HUES48 (cell line): ENCODE results near the gene LYRM2.
A peak's percentile ranks its signal among the peaks of the same experiment; 100 is the strongest.

ENCODE experiments used
- H3K27ac ChIP-seq: one replicate; pipeline ENCODE4 v1.7.0; 2013; ENCODE audit warnings: low read depth, low read length, inconsistent platforms
- H3K27me3 ChIP-seq: 2 replicates; pipeline ENCODE4 v1.6.1; 2013; ENCODE audit warnings: mild to moderate bottlenecking, low read length; ENCODE audit not compliant: control insufficient read depth, insufficient read depth
- H3K36me3 ChIP-seq: 2 replicates; pipeline ENCODE4 v1.6.1; 2013; ENCODE audit warnings: low read length; ENCODE audit not compliant: control insufficient read depth, insufficient read depth
- H3K4me1 ChIP-seq: 2 replicates; pipeline ENCODE4 v1.6.1; 2013; ENCODE audit warnings: mild to moderate bottlenecking, low read length; ENCODE audit not compliant: control insufficient read depth, insufficient read depth
- H3K4me3 ChIP-seq: 2 replicates; pipeline ENCODE4 v1.5.1; 2013; ENCODE audit warnings: mild to moderate bottlenecking, low read depth, low read length
- H3K9ac ChIP-seq: 2 replicates; pipeline ENCODE4 v1.6.1; 2013; ENCODE audit warnings: mild to moderate bottlenecking, low read depth, low read length, moderate library complexity
- H3K9me3 ChIP-seq: 2 replicates; pipeline ENCODE4 v1.6.1; 2013; ENCODE audit warnings: low read length; ENCODE audit not compliant: control insufficient read depth, insufficient read depth

Gene LYRM2

DNA sequence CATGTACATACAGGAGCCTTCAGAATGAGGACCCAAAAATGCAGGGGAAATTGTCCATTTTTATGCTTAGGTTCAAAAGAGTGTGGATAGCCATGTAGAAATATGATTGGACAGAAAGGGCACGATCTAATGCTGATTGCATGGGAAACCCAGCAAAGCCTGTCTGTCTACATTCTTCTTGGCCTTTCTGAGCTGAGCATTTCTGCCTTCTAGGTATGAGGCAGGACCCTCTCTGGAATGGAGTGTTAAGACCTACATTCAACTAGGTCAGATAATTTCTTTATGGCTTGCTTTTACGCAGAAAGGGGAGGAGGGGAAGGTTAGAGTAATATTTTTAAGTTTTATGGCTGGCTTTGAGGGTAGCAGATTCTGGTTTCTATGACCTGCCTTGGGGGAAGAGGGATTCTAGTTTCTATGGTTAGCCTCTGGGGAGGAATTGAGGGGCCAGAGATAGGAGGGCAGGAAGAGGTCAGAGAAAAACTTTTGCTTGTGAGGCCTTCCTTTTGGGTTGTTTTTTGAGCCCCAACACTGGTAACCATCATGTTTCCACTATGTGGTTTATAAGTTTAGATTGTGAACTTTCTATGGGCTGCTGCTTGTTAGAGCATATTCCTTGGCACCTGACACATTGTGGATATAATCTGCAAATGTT is 63.5 kb downstream of the LYRM2 start:
- no peak overlapping the region for H3K4me3 ChIP-seq
- H3K9me3 ChIP-seq = no peaks in the 10 kb centered on the region
- H3K9ac ChIP-seq = no peak overlapping the region
- no peaks in the 10 kb centered on the region for H3K27me3 ChIP-seq
- H3K27ac ChIP-seq = no peak overlapping the region
- no peaks in the 10 kb centered on the region for H3K36me3 ChIP-seq
- H3K4me1 ChIP-seq = no peaks in the 10 kb centered on the region

DNA sequence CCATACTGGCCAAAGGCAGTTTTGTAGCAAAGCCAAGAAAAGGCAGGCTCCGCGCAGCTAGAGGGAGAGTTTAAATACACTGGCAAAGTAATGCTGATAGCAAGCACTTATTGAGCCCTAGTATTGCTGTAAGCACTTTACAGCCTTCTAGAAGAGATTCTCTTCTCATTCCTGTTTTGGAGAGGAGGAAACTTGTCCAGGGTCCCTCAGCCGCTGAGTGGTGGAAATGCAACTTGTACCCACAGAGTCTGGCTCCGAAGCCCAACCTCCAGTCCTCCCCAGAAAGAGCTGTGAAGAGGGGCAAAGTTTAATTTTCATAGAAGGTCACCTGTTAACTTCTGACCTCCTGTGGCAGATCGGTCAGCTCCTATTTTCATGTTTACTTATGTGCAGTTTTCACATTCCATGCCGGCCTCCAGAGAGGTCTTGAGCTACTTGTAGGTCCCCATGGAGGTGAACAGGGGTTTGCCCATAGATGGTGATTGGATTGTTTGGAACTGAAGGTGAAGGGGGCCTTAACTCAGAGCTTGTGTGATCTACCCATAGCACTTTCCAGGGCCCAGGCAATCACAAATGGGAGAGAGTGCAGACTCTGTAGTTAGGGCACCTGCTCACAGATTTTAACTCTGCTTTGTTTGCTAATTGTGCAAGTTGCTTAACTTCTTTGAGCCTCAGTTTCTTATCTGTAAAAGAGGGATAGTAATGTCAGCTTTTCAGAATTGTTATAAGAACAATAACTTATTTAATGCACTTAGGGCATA is 70.7 kb downstream of the LYRM2 start:
- Histone ChIP-seq H3K27ac (no peak overlapping the region), H3K4me3 (no peak overlapping the region), H3K27me3 (no peaks in the 10 kb centered on the region), H3K9ac (no peak overlapping the region), H3K9me3 (no peaks in the 10 kb centered on the region), H3K36me3 (no peaks in the 10 kb centered on the region), H3K4me1 (peaks cover 5% of the 10 kb centered on the region)

DNA sequence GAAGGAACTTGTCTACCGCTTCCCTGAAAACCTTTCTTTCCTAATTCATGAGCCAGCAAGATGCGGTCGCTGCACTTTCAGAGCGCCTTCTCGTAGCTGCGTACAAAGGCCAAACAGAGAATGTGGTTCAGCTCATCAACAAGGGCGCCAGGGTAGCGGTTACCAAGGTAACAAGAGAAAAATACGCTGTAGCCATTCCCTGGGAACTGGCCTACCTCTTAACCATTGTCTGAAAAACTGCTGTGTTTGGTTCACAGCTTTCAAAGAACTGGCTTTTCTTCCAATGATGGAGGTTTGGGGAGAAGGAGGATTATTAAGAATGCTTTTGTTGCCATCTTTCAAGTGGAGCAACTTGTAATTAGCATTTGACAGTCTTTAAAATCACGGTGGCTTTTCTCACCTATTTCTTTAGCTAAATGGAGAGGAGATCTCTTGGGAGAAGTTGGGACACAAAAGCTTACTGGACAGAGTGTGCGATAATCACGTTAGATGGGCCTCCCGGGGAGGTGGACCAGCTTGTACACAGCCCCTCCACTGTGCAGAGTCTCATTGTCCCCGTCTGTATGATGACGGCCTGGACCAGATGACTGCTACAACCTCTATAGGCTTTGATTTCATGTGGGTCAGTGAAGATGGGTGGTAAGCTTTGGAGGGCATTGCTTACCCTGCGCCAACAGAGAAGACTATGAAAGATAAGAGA is 71.5 kb downstream of the LYRM2 start:
- no peak overlapping the region for H3K4me3 ChIP-seq
- no peaks in the 10 kb centered on the region for H3K27me3 ChIP-seq
- no peak overlapping the region for H3K9ac ChIP-seq
- no peaks in the 10 kb centered on the region for H3K9me3 ChIP-seq
- H3K36me3 ChIP-seq = no peaks in the 10 kb centered on the region
- peaks cover 13% of the 10 kb centered on the region for H3K4me1 ChIP-seq
- no peak overlapping the region for H3K27ac ChIP-seq

DNA sequence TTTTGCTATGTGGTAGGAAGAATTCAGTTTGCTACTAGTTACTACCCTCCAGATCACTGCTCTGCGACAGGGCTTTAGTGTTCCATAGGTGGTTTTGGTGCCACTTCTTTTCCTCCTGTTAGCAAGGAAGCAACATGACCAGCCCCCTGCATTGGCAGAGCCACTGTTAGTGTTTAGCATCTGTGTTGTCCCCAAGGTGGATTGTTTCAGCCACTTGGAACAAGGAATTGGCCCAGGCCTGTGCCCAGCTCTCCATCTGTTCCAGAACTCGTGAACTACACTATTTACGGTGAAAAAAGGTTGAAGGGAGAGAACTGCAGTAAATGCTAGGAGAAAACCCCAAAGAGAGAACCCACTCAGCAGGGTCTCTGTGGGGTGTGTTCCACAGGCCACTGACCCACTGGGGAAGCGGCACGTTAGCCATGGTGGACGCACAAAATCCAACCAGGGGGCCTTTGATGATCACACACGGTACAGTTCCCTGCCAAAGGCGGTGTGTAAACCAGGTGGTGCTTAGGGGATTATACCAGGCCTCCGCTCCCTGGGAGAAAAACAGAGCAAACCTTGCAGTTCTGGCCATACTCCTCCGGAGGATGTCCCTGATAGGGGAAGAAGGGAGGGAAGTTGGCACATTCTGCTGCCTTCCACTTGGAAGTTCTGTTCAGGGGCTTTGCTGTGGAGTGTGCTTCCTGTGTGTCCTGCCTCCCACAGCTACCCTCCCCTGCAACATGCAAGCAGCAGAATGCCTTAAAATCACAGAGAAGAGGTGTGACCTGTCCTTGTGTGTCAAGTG is 72.3 kb downstream of the LYRM2 start:
- Histone ChIP-seq H3K27me3 (no peaks in the 10 kb centered on the region), H3K9ac (no peak overlapping the region), H3K27ac (no peak overlapping the region), H3K4me3 (no peak overlapping the region), H3K9me3 (no peaks in the 10 kb centered on the region), H3K36me3 (no peaks in the 10 kb centered on the region), H3K4me1 (peaks cover 16% of the 10 kb centered on the region)

DNA sequence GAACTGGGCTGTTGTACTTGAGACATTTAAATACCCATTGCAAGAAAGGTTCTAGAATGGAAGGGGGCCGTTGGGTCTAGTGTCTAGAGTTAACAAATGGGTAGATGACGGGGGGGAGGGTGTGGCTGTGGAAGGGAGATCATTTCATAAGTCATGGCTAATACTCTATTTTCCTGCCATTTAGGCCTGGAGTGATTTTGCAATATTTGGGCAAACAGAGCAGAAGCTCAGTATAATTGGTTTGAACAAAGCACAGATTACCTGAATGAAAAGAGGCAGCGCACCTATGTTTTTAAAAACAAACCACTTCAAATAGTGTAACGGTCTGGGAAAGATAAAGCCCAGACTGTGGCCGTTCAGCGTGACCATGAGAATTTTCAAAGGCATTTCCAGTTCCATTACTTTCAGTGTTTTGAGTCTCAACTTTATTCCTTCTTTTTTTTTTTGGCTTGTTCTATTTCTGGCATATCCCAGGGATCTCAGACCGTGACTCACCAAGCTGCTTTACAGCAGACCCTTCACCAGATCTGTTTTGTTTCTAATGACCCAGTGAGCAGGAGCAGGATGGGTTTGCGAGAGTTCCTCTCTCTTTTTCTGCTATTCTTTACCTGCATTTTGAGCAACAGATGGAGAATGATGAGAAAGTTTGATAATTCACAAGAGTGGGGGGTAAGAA is 73.7 kb downstream of the LYRM2 start:
- H3K9ac ChIP-seq = no peak overlapping the region
- H3K36me3 ChIP-seq = no peaks in the 10 kb centered on the region
- H3K4me1 ChIP-seq = peaks cover 16% of the 10 kb centered on the region
- no peaks in the 10 kb centered on the region for H3K27me3 ChIP-seq
- no peaks in the 10 kb centered on the region for H3K9me3 ChIP-seq
- H3K4me3 ChIP-seq = no peak overlapping the region
- H3K27ac ChIP-seq = no peak overlapping the region

DNA sequence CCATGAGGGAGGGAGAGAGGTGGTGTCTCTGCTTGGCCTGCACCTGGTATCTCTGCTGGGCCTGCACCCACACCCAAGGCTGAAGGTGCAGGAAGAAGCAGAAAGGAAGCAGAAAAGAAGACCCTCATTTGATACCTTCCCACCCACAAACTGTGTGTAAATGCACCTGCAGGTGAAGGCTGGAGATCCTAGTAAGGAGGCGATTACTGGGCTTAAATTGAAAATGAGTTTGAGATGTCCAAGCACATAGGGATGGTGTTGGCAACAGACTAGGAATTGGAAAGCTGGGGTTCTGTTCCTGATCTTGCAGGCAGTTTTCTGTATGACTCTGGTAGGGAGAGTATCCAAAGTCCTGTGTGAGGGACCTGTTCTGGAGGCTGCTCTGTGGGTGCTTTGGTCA is 74.7 kb downstream of the LYRM2 start:
- Histone ChIP-seq H3K4me3 (no peak overlapping the region), H3K27ac (no peak overlapping the region), H3K4me1 (peaks cover 16% of the 10 kb centered on the region), H3K9ac (no peak overlapping the region), H3K27me3 (no peaks in the 10 kb centered on the region), H3K9me3 (no peaks in the 10 kb centered on the region), H3K36me3 (no peaks in the 10 kb centered on the region)

DNA sequence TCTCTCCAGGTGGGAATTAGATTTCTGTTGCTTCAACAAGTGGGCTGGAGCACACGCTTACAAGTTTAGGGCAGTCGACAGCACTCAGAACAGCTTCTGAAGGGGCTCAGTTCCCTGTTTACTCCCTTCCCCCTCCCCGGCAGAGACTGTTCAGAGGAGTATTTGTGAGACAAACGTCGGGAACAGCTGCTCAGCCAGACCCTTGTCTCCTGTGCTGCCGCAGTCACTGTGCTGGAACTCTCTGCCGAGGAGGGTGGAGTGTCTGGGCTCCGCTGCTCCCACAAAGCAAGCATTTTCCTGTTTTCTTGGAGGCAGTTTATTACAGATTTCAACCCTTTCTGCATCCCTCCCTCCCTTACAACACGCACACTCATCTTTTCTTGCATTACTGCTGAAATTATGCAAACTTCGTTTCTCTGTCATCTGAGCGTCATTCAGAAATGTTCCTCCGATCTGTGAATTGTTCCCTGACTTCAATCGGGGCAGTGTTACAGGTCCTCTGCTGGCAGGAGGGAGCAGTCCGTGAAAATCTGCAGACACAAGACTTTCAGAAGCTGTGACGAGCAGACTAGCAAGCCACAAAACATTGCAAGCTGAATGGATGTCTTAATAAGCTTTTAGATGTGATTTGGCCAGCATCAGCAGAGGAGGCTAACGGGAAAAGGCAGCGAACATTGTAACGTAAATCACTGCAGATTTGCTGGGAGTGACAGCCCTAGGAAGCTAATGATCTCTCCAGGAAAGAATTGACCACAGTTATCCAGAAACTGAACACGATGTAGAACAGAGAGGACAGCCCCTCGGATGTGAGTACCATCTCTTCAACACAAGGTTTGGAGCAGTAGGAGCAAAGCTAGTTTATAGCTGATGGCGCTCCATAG is 76.2 kb downstream of the LYRM2 start:
- Histone ChIP-seq H3K27ac (no peak overlapping the region), H3K4me3 (no peak overlapping the region), H3K4me1 (peaks cover 16% of the 10 kb centered on the region), H3K27me3 (no peaks in the 10 kb centered on the region), H3K9ac (no peak overlapping the region), H3K9me3 (peaks cover 3% of the 10 kb centered on the region; the same call in 1 of the 2 replicates), H3K36me3 (no peaks in the 10 kb centered on the region)

DNA sequence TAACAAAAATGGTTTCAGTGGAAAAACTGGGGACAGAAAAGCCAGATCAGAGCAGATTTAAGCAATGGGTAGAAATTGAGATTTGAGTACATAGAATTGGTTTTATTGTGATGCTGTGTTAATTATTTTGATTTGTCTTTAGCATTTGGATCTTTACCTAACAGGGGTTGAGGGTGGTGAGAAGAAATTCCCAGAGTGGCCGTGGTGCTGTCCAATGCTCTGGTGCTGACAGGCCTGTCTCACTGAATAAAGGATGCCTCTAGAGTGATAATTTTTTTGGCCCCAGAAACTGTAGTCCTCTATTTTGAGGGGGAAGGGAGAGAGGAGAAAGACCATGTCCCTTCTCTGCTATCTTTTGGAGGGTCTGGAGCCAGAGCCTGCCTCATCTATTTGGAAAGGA is 79.1 kb downstream of the LYRM2 start:
- H3K36me3 ChIP-seq = no peaks in the 10 kb centered on the region
- peaks cover 36% of the 10 kb centered on the region for H3K4me1 ChIP-seq
- no peaks in the 10 kb centered on the region for H3K27me3 ChIP-seq

DNA sequence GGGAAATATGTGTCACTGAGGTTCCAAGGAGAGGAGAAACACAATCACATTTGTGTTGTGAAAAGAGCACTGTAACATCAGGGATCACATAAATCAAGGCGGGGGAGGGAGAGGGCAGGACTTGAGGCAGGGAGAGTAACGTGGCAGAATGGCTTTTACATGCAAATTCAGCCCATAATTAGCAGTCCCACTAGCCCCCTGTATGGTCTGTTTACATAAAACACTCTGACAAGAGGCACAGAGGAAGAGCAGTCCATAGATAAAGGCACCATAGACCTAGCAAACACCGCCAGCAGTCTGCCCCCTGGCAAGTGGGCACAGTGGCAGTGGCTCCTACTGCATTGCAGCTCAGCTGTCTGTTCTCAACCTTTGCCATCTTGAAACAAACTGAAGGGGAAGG is 82.7 kb downstream of the LYRM2 start:
- H3K4me3 ChIP-seq = 0 out of 2 replicates have a peak overlapping the region, but pooled peaks have one; percentile 10
- no peak overlapping the region for H3K9ac ChIP-seq
- H3K36me3 ChIP-seq = no peaks in the 10 kb centered on the region
- H3K9me3 ChIP-seq = peaks cover 3% of the 10 kb centered on the region; the same call in 1 of the 2 replicates
- no peak overlapping the region for H3K27ac ChIP-seq
- peaks cover 20% of the 10 kb centered on the region for H3K4me1 ChIP-seq
- H3K27me3 ChIP-seq = no peaks in the 10 kb centered on the region

More for the DNA sequence above, 79.1 kb downstream of the LYRM2 start:
- H3K4me3 ChIP-seq = no peak overlapping the region
- H3K27ac ChIP-seq = no peak overlapping the region
- no peak overlapping the region for H3K9ac ChIP-seq
- peaks cover 3% of the 10 kb centered on the region; the same call in 1 of the 2 replicates for H3K9me3 ChIP-seq
